ENCODE measurements around the gene TMEM233.
"Not testable (repeated sequence)": the region's sequence is repeated elsewhere in the genome, so short reads cannot be mapped to it uniquely, and the experiment has no call there.

TMEM233 gene

DNA sequence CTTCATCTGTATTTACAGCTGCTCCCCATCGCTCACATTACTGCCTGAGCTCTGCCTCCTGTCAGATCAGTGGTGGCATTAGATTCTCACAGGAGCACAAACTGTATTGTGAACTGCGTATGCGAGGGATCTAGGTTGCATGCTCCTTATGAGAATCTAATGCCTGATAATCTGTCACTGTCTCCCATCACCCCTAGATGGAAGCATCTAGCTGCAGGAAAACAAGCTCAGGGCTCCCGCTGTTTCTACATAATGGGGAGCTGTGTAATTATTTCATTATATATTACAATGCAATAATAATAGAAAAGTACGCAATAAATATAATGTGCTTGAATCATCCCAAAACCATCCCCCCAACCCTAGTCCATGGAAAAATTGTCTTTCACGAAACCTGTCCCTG is 64.6 kb downstream of the TMEM233 start:
- DNase-seq (ENCODE audit: low read depth, low spot score) = not testable (repeated sequence)

DNA sequence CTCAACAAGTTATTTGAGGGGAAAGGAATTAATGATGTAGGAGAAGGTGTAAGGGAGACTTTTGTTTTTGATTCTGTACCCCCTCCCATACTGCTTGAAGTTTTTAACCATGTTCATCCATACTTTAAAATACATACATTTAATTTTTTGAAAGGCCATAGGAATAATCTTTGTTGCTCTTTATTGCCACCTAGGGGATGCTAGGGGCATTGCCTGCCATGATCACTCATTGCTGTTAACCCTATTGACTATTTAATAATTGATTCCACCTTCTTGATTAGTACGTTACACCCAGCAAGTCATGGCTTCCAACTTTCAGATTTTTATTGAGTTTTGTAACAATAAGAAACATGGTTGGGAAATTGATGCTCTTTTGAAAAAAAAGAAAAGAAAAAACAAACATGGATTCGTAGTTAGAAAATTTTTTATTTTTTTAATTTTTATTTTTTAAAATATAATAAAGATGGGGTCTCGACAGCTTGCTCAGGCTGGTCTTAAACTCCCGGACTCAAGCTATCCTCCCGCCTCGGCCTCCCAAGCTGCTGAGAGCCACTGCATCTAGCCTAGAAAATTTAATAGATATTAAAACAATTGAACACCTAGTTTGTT is 65.8 kb downstream of the TMEM233 start:
- DNase-seq (ENCODE audit: low read depth, low spot score) = no peak

DNA sequence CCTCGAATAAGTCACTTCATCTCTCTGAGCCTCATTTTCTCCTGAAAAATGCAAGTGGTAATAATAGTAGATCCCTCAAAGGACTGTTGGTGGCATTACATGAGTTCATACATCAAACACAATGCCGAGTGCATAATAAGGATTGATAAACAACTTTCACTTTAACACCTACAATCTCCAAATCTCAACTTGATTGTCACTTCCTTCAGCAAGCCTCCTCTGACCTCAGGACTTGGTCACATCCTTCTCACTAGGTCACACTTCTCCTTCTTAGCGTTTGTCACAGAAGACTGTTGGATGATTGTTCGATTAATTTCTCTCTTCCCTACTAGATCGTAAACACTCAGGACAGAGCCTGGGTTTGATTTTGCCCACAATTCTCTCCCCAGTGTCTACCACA is 66.5 kb downstream of the TMEM233 start:
- no peak for DNase-seq (ENCODE audit: low read depth, low spot score)

DNA sequence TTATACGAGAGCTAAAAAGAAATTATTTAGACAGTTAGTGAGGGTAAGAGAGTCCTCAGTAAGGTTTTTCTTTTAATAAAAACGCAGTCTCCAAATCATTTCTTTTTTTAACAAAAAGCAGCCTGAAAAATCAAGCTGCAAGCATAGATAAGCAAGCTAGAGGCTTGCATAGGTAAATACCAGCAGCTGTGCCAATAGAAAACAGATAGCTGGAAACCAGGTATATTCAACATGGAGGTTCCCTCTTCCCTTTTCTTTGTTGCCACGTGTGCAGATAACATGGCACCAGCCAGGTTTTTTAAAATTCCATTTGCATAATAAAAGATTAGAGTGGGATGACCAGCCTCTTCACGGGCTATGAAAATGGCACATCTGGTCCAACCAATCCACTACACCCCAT is 68.3 kb downstream of the TMEM233 start:
- DNase-seq (ENCODE audit: low read depth, low spot score) = no peak

DNA sequence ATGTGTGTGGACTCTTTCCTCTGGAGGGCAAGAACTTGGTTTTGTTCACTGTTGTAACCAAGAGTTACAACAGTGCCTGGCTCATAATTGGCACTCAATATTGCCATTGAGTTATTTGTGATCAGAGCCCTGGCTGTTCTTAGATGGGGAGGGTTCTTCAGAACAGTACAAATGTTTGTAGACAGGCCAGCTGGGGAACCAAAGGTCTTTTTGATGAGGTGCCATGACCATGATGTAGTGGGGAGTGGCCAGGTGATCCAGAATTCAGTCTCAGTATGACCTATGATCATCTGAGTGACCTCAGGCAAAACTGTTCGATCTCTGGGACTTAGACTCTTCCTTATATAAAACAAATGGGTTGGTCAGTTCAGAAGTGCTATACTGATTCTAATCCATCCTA is 71.1 kb downstream of the TMEM233 start:
- no peak for DNase-seq (ENCODE audit: low read depth, low spot score)

DNA sequence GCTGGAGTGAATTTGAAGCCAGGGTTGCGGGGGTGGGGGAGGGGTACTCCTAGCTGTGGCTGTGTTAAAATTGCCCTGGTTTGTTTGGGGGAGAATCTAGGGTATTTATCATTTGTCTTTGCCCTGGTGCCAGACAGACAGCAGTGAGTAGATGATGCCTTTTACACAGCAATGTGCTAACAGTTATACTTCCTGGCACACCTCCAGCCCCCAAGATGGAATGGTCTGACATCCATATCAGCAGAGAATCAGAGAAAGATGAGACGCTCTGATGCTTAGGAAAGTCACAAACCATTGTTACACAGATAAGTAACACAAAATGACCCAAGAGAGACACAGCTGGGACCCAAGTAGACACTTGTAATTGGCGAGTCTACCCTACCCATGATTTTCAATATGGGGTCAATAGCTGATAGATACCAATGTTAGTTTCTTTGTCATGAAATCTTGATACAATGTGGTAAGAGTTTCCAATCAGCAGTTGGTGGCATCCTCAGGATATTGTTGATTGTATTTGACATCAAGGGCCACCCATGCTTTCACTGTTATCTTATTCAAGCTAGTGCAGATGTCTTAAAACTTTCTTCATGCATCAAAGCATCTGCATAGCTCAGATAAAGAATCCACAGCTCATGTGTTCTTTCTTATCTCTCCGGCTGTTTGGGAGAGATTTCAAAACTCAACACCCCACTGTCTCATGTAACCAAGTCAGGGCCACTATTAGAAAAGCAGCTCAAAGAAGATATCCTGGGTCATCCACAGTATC is 71.8 kb downstream of the TMEM233 start:
- no peak for DNase-seq (ENCODE audit: low read depth, low spot score)

DNA sequence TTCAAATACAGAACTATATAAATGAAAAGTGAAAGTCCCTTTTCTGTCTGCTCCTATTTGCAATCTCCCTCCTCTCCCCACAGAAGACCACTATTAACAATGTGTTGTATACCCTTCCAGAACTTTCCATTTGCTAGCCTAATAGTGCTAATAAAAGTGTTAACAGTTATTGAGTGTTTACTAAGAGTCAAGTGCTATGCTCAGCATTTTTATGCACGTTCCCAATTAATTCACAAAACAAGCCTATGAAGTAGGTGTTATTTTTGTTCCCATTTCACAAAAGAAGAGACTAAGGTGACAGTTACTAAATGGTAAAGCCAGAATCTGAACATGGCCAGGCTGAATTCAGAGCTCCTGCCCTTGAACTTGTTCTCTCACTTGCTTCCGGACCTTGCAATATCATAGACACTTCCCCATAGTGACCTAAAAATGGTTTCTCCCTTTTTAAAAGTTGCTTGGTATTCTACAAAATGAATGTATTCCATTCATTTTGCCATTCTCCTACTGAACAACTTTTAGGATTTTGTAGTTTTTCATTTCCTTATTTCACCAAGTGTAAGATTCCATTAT is 72.7 kb downstream of the TMEM233 start:
- DNase-seq (ENCODE audit: low read depth, low spot score) = no peak

DNA sequence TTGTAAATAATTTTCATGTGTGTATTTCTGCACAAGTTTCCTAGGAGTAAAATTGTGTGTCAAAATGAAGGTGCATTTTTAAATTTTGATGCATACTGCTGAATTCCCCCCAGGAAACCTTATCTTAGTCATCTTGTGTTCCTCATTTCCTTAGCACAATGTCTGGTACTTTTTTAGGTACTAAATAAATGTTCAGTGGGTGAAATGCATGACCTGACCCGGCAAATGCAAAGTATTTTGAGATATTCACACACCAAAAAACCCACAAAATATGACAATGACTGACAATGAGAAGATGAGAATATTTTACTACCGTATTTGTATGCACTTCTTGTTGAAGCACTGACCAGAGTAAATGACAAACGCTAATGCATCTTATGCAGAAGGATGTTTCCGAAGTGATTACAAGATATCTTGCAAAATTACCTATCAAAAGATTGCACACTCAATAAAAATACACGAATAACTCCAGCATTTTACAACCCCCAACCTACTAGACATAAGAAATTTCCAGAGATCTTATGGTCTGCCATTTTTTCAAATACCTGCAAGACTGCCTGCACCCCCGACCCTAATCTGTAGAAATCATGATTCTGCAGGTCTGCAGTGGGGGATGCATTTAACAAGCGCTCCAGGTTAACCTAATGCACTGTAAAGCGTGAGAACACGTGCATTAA is 73.5 kb downstream of the TMEM233 start:
- DNase-seq (ENCODE audit: low read depth, low spot score) = no peak

DNA sequence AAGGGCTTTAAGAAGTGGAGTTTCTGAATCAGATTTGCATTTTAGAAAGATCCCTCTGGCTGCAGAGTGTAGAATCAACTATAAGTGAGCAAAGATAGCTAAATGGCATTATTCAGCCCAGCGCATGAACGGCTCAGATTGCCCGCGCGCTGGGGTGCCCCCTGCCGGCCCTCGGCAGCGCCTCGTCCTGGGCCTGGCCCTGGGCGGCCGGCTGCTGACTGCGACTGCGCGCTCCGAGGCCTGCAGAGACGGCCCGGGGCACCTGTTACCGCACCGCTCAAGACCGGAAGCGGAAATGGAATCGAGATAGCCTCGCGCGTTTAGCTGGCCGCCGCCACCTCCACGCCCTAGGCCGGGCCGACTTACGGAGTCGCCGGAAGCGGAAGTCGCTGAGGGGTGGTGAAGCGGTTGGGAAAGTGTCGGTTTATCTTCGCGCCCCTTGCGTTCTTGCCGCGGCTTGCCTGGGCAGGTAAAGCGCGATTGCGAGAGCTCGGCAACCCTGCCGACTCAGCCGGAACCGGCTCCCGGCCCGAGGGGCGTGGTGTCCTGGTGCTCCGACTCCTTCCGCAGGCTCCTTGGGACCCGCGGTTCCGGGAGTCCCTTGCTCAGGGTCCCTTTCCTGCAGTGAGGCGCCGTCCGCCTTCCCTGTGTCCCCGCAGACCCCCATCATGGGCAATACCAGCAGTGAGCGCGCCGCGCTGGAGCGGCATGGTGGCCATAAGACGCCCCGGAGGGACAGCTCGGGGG is 74.2 kb downstream of the TMEM233 start, which contains the start of gene PRKAB1:
PRKAB1 (plus strand) TSS at position 557 of the 747 bp plus-strand sequence; CDS start at position 669, 112 bp downstream.
- DNase-seq (ENCODE audit: low read depth, low spot score) = peak; percentile 95

DNA sequence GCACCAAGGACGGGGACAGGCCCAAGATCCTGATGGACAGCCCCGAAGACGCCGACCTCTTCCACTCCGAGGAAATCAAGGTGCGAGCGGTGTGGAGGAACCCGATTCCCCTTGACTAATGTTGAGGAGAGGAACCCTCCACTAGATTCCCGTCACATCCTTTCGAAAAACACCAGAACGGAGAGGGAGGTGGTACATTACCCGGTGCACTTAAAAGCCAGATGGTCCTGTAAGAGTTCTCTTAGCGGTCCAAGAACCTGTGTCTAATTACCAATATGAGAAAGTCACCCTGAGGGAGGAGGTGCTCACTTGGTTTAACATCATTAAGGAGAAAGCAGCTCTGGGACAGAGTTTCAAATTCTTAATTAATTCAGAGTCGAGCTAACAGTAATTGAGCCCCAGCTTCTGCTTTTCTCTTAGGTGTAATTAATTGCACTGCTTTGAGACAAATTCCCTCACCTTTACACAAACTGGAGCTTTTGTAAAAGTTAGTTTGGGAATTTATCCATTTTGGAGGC is 74.8 kb downstream of the TMEM233 start:
- DNase-seq (ENCODE audit: low read depth, low spot score) = no peak

DNA sequence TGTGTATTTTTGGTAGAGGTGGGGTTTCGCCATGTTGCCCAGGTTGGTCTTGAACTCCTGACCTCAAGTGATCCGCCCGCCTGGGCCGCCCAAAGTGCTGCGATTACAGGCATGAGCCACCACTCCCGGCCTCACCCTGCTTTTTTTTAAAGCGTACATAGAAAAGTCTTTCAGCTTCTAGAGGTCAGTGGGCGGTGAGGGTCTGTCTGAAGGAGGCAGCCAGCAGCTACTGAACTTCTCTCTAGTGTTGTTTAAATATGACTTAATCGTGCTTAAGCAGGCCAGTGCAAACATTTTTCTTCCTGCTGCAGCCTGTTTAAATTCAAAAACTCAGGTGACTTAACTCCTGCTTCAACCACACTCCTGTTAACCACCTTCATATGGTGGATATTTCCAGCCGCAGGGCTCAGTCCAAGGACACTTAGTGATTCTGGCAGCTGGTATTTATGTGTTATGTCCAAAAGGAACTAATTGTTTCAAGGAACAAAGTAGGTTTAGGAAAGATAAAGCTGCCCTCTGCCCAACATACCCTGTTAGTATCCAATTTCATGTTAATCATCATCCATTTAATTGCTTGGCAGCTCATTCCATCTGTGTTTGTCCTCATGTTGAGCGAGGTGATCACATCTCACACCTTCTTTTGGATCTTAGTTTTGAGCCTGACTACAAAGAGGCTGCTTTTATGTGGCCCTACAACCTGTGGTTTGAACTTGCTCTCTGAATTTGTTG is 76.3 kb downstream of the TMEM233 start:
- no peak for DNase-seq (ENCODE audit: low read depth, low spot score)

DNA sequence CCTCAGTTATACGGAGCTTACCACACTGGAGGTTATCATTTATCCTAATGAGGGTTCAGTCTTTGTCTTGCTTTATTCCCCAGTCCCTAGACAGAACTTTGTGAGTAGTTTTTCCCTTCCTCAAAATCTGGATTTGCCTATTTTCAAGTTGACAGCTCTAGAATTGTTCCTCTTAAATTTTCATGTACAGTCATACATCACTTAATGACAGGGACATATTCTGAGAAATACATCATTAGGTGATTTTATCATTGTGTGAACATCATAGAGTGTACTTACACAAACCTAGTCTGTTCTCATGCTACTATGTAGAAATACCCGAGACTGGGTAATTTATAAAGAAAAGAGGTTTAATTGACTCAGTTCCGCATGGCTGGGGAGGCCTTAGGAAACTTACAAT is 77.5 kb downstream of the TMEM233 start:
- no peak for DNase-seq (ENCODE audit: low read depth, low spot score)

DNA sequence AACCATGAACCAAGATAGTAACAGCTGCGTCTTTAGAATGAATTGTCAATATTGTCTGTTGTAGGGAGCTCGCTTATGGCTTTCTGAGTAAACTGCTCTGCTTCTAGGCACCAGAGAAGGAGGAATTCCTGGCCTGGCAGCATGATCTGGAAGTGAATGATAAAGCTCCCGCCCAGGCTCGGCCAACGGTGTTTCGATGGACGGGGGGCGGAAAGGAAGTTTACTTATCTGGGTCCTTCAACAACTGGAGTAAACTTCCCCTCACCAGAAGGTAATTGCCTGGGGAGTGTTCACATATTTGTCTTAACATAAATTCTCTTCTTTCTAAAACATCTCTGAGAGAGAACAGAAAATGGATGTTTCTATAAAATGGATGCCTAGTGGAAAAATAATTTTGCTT is 78.6 kb downstream of the TMEM233 start:
- no peak for DNase-seq (ENCODE audit: low read depth, low spot score)

DNA sequence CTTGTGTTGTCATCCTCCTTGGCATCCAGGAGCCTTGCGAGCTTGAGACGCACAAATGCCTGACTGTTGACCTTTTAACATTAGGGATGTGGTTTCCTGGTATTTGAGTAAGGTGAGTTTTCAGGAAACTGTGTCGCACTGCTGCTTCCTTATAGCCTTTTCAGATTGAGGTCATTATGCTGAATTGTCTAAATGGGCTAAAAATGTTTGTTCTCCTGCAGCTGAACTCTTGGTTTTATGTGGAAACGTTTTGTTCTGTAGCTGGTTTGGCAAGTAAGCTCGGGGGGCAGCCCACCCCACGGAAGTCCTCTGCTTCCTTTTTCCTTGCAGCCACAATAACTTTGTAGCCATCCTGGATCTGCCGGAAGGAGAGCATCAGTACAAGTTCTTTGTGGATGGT is 80.1 kb downstream of the TMEM233 start:
- DNase-seq (ENCODE audit: low read depth, low spot score) = no peak

DNA sequence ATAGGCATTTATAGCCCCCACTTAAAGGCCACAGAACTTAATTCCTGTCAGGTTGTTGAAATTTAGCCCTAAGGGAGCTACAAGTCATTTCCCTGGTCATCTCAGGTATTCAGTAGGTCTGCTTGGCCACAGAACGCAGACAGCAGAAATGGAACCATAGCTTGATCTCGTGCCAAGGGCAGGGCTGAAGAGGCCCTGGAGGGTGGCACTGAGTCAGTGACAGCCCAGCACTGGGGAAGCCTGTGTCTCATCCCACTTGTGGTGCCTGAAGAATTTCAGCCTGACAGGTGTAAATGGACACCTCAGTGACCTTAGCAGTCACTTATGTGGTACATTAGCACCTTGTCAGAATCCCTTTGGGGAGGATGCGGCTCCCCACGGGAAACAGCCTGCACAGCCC is 81.0 kb downstream of the TMEM233 start:
- no peak for DNase-seq (ENCODE audit: low read depth, low spot score)

DNA sequence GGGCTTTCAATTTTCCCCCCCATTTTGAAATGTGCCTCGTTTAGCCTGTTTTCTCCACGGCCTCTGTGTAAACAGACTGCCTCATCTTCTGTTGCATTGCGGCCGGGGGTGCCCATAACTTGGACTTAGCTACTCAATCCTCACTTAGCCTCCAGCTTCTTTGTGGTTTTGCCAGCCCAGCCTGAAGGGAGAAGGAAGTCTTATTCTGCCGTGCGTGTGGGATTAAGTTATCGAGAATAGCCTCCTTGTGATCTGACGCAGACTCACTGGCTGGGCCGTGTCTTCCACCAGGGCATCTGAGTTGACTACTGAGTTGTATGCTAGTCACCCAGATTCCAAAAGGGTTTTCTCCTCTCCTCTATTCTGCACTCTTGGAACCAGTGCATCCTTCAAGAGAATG is 82.4 kb downstream of the TMEM233 start:
- no peak for DNase-seq (ENCODE audit: low read depth, low spot score)

DNA sequence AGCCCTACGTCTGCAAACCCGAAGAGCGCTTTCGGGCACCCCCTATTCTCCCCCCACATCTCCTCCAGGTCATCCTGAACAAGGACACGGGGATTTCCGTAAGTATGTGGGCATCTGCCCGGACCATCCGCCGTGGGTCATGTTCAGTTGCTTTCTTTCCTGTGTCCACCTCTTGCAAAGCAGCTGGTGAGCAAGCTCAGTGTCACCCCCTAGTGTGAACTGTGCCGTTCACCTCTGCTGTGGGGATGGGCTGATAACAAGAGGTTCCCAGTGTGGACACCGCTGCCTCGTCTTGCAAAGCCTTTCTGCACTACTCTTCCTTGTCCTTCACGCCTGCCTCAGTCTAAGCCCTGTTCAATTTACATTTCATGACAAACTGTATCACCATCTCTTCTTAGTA is 83.0 kb downstream of the TMEM233 start:
- no peak for DNase-seq (ENCODE audit: low read depth, low spot score)

DNA sequence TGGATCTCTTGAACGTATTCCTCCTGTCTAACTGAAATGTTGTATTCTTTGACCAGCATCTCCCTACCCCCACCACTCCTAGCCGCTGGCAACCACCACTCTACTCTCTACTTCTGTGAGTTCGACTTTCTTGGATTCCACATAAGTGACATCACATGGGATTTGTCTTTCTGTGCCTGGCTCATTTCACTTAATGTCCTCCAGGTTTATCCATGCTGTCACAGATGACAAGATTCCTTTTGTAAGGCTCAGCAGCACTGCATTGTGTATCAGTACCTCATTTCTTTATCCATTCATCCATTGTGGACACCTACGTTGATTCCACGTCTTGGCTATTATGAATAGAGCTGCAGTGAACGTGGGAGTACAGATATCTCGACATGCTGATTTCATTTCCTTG is 84.9 kb downstream of the TMEM233 start:
- no peak for DNase-seq (ENCODE audit: low read depth, low spot score)

DNA sequence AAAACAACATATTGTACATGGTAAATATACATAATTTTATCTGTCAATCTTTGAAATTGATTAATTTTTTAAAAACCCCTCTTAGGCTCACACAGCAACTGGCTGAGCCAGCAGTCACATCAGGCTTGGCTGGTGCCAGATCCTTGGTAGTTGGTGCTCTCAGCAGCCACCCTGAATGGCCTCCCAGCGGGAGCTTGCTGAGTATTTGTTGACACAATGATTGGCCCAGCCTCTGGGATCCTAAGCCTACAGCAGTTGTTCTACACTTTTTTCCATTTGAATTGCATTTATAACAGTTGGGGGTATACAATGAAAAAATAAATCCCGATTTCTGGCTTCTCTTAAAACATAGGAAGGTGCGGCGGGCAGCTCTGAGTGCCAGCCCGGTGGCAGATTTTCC is 85.5 kb downstream of the TMEM233 start:
- no peak for DNase-seq (ENCODE audit: low read depth, low spot score)

DNA sequence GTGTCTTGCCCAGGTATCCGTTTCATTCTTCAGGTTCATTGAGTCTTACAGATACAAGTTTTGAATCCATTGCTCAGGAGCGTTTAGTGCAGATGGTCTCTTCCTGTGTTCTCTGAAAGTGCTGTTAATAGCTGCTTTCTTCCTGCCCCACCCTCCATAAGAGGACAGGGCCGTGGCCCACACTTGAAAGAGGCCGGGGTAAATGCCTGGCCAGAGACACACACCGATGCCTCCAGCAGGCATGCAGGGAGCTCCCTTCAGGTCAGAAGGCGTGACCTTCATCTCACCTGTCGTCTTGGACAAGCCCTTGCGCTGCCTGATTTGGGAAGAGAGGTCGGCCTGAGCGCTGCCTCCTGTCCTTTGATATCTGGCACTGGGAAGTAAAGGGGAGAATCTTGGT is 85.9 kb downstream of the TMEM233 start:
- DNase-seq (ENCODE audit: low read depth, low spot score) = no peak

DNA sequence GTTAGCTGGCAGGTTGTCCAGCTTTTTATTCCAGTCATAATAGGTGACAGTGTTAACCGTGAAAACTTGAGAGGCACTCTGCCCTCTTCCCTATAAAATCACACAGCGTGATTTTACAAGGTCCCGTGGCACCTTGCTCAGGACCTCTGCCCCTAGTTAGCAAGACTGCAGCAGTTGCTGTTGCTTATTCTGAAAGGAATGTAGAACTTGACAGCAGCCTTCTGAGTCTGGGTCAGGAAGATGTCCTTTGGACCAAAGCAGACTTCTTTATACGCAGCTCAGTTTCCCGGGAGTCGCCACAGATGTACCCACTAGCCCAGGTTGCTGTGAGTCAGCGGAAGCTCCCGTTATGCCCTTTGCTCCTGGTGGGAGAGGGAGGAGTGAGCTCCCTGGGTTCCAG is 87.5 kb downstream of the TMEM233 start:
- DNase-seq (ENCODE audit: low read depth, low spot score) = no peak
